Activated CD4-positive, alpha-beta T cell treated with anti-CD3 and anti-CD28 coated beads, Interleukin-2, amount 50 U/mL, for 1 hour (primary cell): ENCODE data around the gene ARHGAP6.
"Not testable (repeated sequence)": the region's sequence is repeated elsewhere in the genome, so short reads cannot be mapped to it uniquely, and the experiment has no call there.

ENCODE experiments used
- DNase-seq: peaks from one replicate; pipeline ENCODE4 v3.0.0-alpha.2; 2020

ARHGAP6 gene

DNA sequence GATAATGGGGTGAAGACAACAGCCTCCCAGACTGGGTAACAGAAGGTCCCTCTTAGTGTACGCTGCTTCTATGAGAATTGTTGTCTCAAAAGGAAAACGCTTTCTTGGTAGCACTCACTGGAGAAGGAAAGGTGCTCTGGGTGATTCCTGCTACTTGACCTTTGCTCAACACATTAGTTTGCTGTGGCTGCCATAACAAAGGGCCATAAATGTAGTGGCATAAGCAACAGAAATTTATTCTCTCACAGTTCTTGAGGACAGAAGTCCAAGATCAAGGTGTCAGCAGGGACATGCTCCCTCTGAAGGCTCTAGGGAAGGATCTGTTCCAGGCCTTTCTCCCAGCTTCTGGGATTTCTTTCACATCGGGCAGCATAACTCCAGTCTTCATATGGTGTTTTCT is 535.6 kb downstream of the ARHGAP6 start:
- DNase-seq, result no peak

- DNase-seq, result no peak
These were observed 536.1 kb downstream of the ARHGAP6 start for GRCh38 chrX:11129534-11130105.

- DNase-seq, result no peak
These were observed 540.7 kb downstream of the ARHGAP6 start for GRCh38 chrX:11125060-11125459.

GRCh38 chrX:11124112-11124511 is 541.6 kb downstream of the ARHGAP6 start:
- no peak for DNase-seq

DNA sequence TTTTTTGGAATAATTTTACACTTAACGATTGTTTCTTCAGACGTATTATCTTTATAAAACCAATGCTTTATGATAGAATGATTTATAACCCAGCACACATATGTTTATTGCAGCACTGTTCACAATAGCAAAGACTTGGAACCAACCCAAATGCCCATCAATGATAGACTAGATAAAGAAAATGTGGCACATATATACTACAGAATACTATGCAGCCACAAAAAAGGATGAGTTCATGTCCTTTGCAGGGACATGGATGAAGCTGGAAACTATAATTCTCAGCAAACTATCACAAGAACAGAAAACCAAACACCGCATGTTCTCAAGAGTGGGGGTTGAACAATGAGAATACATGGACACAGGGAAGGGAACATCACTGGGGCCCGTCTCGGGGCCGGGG is 542.6 kb downstream of the ARHGAP6 start:
- DNase-seq, result not testable (repeated sequence)

- DNase-seq, result no peak
These were observed 546.3 kb downstream of the ARHGAP6 start for GRCh38 chrX:11119313-11119943.

- no peak for DNase-seq
These were observed 548.0 kb downstream of the ARHGAP6 start for GRCh38 chrX:11117745-11118144.

- DNase-seq, result no peak
These were observed 552.0 kb downstream of the ARHGAP6 start for GRCh38 chrX:11113731-11114130.

DNA sequence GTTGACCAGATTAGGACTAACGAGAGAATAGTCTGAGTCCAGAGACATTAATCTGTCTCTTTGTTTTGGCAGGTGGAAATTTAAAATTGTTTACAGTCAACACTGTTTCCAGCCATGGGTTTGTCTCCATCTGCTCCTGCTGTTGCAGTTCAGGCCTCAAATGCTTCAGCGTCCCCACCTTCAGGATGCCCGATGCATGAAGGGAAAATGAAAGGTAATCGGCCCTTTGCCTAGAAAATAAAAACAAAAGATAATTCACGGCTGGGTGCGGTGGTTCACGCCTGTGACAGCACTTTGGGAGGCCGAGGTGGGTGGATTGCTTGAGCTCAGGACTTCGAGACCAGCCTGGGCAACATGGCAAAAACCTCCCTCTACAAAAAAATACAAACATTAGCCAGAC is 553.8 kb downstream of the ARHGAP6 start:
- DNase-seq, result no peak

DNA sequence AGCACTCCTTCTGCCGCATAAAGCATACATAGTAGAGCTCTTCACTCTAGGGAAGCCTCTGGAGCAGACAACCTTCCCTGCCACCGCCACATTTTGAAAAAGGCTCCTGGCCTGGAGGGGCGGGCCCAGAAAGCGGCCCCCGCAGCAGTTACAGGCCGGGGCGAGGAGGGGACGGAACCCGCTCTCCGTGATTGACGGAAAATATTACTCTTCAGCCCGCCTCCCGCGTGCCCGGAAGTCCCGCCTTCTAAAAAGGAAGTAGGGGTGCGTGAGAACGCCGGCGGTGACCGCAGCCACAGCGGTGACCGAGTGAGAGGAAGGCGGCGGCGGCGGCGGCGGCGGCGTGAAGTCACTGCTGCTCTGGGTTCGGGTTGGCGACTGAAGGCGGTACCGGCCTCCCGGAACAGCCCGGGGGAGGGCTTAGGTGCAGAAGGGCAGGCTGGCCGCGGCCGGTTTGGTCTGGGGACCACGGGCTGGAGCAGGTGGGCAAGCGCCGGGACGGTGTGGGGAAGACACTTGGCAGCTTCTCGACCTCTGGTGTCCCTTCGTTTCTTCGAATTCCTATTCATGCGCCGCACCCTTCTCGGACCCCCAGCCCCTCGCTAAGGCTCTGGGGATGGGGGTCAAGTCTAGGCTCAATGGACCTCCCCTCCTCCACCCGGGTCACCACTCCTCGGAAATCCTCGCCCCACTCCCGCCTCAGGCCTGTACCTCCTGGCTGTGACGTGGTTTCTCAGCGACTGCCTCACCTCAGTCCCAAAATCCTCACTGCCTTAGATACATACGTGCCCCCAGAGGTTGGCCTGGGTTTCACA is 554.5 kb downstream of the ARHGAP6 start, which contains the start of gene HCCS:
Gene HCCS, plus strand, starts transcription at position 296 of the 815 bp plus-strand sequence. CDS start 729 bp downstream, outside the sequence.
- DNase-seq, result peak; percentile 76

DNA sequence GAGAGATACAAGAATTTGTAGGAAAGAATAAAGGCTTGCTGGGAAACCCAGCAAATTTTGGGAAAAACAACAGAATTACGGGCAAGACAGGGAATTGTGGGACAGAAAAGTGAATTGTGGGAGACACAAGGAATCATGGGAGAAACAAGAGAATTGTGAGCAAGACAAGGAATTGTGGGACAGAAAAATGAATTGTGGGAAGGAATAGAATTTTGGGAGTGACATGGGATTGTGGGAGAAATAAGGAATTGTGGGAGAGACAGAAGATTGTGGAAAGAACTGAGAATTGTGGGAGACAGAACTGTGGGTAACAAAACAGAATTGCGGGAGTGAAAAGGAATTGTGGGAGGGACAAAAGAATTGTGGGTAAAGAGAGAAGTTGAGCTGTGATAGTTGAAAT is 555.8 kb downstream of the ARHGAP6 start:
- no peak for DNase-seq

DNA sequence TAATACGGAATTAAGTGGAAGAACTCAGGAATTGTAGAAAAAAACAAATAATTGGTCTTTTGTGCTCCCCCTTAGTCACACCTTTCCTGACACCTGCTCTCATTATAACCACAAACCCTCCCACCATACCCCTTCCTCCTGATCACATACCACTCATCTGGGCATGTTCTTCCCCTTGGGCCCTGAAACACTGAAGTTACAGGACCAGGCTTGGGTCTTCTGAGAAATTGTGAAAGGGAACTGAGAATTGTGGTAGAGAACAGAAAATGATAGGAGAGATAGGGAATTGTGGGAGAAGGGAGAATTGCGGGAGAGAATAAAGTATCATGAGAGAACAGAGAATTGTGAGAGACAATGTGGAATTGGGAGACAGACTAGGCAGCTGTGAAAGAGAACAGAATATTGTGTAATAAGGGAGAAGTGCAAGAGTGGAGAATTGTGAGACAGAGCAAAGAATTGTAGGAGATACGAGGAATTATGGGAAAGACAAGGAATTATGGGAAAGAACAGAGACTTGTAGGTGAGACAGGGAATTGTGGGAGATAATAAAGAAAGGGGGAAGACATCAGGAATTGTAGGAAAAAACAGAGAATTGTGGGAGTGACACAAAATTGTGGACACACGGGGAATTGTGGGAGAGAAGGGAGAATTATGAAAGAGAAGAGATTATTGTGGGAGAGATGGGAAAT is 557.3 kb downstream of the ARHGAP6 start:
- no peak for DNase-seq

GRCh38 chrX:11105080-11105479 is 560.6 kb downstream of the ARHGAP6 start:
- no peak for DNase-seq

- DNase-seq, result no peak
These were observed 562.0 kb downstream of the ARHGAP6 start for GRCh38 chrX:11103751-11104150.

- no peak for DNase-seq
These were observed 562.7 kb downstream of the ARHGAP6 start for GRCh38 chrX:11103006-11103405.

- DNase-seq, result no peak
These were observed 565.3 kb downstream of the ARHGAP6 start for GRCh38 chrX:11100281-11101035.

- DNase-seq, result no peak
These were observed 566.3 kb downstream of the ARHGAP6 start for GRCh38 chrX:11099465-11099864.

DNA sequence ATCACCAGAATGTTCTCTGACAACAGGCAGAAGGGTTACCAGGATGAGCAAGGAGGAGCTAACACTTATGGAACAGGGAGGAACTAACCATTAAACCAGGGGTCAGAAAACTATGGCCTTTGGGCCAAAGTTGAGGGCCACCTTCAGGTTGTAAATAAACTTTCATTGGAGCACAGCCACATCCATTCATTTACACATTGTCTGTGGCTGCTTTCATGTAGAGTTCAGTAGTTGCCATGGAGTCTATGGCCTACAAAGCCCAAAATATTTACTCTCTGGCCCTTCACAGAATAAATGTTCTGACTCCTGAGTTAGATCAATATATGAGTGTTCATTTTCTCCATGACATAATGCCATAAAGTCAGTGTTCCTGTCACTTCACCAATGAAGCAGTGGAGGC is 567.8 kb downstream of the ARHGAP6 start:
- DNase-seq, result no peak

DNA sequence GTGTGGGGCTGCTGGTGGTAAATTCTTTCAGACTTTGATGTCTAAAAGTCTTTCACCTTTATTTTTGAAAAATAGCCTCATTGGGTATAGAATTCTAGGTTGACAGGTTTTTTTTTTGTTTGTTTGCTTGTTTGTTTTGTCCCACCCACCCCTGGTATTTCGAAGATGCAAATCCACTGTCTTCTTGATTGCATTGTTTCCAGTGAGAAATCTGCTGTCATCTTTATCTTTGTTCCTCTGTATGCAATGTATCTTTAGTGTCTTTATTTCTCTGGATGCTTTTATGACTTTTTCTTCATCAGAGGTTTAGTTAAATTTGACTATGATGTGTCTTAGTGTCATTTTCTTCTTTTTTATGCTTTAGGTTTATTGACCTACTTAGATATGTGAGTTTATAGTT is 575.9 kb downstream of the ARHGAP6 start:
- no peak for DNase-seq
